Mucosa of rectum (tissue), 2 donors: ENCODE data around the gene USP15.

Experiments
- H3K27ac ChIP-seq, 2 donors: one replicate each; pipeline ENCODE4 v1.7.0; 2013; ENCODE audit warnings: inconsistent platforms in 2 of 2, low read depth in 2 of 2, low read length in 2 of 2
- H3K27me3 ChIP-seq, 2 donors: one replicate each; pipeline ENCODE4 v1.7.0; 2013; ENCODE audit warnings: low read length in 2 of 2; ENCODE audit not compliant: control insufficient read depth in 2 of 2, insufficient read depth in 2 of 2
- H3K36me3 ChIP-seq, 2 donors: one replicate each; pipeline ENCODE4 v1.7.0; 2013; ENCODE audit warnings: low read length in 2 of 2; ENCODE audit not compliant: control insufficient read depth in 2 of 2, insufficient read depth in 2 of 2
- H3K4me1 ChIP-seq, 2 donors: one replicate each; pipeline ENCODE4 v1.7.0; 2013; ENCODE audit warnings: low read length in 2 of 2, mild to moderate bottlenecking in 1 of 2; ENCODE audit not compliant: control insufficient read depth in 2 of 2, insufficient read depth in 2 of 2
- H3K4me3 ChIP-seq, 2 donors: one replicate each; pipeline ENCODE4 v1.7.0; 2013; ENCODE audit warnings: low read length in 2 of 2
- H3K9ac ChIP-seq, 2 donors: one replicate each; pipeline ENCODE4 v1.7.0; 2013; ENCODE audit warnings: low read length in 2 of 2, low read depth in 1 of 2, mild to moderate bottlenecking in 1 of 2
- H3K9me3 ChIP-seq, 2 donors: one replicate each; pipeline ENCODE4 v1.7.0; 2013; ENCODE audit warnings: low read length in 2 of 2; ENCODE audit not compliant: control insufficient read depth in 2 of 2
- donor health status: healthy.
- donor health status: Normal muscosa, but diverticular disease.

The USP15 gene

DNA sequence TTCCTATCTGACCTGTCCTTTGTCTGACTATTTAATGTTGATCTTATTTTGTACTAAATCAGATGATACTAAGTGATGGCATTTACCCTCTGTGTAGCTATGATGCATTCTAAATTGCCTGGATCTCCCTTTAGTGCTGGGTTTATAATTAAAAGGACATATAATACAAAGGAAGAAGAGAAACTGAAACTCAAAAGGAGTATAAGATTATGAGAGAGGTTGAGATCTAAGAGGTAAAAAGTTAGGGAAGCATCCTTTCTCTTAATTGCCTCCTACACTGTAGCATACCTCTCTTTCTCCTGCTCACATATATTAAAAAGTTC lies 119.5 kb downstream of the USP15 start:
- H3K27ac ChIP-seq, result no peak overlapping the region

DNA sequence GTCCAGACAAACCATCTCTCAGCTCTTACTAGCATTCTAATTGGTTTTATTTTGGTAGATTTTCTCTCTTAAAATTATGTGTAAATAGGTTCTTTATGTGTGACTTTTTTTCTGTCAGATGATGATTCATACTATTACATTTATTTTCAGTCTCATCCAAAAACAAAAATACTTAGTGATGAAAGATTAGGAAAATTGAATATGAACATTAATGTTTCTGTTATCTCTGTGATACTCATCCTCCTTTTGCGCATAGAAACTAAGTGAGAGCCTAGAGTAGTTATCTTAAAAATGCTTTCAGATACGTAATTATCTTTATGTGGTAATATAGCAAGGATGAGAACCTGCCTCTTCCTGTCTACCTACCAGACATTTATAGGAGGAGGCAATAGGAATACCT lies 122.3 kb downstream of the USP15 start:
- Histone ChIP-seq H3K4me1 (no peaks in the 10 kb centered on the region), H3K9me3 (no peaks in the 10 kb centered on the region), H3K36me3 (peaks cover 14 to 16% of the 10 kb centered on the region in 2 donors), H3K27ac (no peak overlapping the region), H3K4me3 (no peak overlapping the region), H3K9ac (no peak overlapping the region), H3K27me3 (no peaks in the 10 kb centered on the region)

More for the DNA sequence above, 119.5 kb downstream of the USP15 start:
- peaks cover 9 to 10% of the 10 kb centered on the region in 2 donors for H3K36me3 ChIP-seq
- H3K4me1 ChIP-seq, result no peaks in the 10 kb centered on the region
- no peak overlapping the region for H3K4me3 ChIP-seq
- no peaks in the 10 kb centered on the region for H3K27me3 ChIP-seq
- H3K9ac ChIP-seq, result no peak overlapping the region
- H3K9me3 ChIP-seq, result no peaks in the 10 kb centered on the region

DNA sequence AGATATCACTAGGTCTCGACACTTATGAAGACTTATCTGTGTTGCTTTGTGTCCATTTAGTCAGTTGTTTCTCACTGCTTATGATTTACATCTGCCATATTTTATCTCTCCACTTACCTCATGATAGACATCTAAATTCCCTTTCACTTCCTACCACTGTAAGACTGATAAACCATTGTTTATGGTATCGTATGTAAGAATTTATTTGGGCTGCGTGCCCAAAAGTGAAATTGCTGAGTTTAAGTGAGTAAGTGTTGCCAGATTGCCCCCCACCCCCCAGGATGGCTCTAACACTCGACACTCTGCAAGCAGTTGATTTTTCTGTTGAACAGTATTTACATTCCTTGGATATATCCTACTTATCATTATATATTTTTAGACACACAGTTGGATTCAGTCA lies 136.5 kb downstream of the USP15 start:
- Histone ChIP-seq H3K27ac (no peak overlapping the region), H3K9me3 (no peaks in the 10 kb centered on the region), H3K36me3 (peaks cover 47 to 56% of the 10 kb centered on the region in 2 donors), H3K9ac (no peak overlapping the region), H3K4me1 (no peaks in the 10 kb centered on the region), H3K4me3 (no peak overlapping the region), H3K27me3 (no peaks in the 10 kb centered on the region)

DNA sequence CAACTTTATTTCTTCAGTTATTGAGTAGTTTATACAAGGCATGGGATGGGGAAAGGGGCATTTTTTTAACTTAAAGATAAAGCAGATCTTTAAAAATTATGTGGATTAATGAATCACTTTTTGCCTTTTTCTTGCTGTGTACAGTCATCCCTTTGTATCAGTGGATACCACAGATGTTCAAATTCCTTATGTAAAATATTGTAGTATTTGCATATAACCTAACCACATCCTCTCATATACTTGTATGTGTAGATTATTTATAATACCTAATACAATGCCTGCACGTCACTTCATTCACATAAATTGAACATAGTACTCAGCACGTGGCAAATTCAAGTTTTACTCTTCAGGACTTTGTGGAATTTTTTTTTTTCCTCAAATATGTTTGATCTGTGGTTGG lies 139.9 kb downstream of the USP15 start:
- Histone ChIP-seq H3K4me1 (no peaks in the 10 kb centered on the region), H3K4me3 (no peak overlapping the region), H3K36me3 (peaks cover 40 to 56% of the 10 kb centered on the region in 2 donors), H3K9me3 (no peaks in the 10 kb centered on the region), H3K9ac (no peak overlapping the region), H3K27ac (no peak overlapping the region), H3K27me3 (no peaks in the 10 kb centered on the region)

DNA sequence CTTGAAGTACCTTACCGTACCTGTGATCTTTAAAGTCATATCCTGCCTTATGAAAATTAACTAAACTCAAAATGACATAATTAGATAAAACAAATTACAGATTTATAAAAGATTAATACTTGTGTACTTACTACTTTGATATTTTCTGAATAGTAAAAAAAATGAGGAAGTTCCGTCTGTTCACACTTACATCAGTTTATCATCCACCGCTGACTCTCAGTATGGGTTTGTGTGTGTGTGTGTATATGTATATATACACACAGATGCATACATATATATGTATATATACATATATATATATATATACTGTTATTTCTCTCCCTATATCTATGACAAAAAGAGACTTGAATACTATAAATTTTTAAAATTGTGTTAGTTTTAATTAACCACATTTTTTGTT lies 141.4 kb downstream of the USP15 start:
- Histone ChIP-seq H3K27me3 (no peaks in the 10 kb centered on the region), H3K9ac (no peak overlapping the region), H3K9me3 (no peaks in the 10 kb centered on the region), H3K4me1 (no peaks in the 10 kb centered on the region), H3K4me3 (no peak overlapping the region), H3K27ac (no peak overlapping the region), H3K36me3 (peaks cover 31 to 51% of the 10 kb centered on the region in 2 donors)

DNA sequence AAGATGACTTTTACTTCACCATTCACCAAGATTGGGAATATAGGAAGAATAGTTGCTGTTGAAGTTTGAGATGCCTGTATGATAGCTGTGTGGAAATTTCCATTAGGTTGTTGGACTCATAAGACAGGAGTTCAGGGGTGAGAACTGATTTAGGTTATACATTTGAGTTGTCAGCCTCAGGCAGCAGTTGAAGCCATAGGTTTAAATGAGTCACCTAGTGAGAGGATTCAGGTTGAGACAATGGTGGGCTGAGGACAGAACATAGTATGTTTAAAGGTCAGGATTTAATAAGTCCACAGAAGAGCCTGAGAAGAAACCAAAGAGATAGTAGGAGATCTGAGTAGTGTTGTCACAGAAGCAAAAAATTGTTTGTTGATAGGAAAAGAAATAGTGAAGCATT lies 142.8 kb downstream of the USP15 start:
- H3K27me3 ChIP-seq, result no peaks in the 10 kb centered on the region
- H3K4me3 ChIP-seq, result no peak overlapping the region
- H3K36me3 ChIP-seq, result peaks cover 27 to 46% of the 10 kb centered on the region in 2 donors
- H3K27ac ChIP-seq, result no peak overlapping the region
- H3K9me3 ChIP-seq, result no peaks in the 10 kb centered on the region
- no peak overlapping the region for H3K9ac ChIP-seq
- H3K4me1 ChIP-seq, result no peaks in the 10 kb centered on the region

DNA sequence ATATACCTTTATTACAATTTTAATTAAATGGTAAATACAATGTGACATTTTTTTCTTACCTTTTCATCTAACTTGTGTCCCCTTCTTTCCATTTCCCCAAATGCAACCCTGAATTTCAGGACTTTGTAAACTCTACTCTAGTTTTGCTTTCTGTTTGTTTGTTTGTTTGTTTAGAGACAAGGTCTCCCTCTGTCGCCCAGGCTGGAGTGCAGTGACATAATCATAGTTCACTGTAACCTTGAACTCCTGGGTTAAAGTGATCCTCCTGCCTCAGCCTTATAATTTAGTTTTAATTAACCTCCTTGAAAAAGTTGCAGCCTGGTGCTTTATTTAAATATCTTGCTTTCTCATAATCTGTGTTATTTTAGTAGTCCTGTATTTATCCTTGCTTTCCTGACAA lies 147.4 kb downstream of the USP15 start:
- Histone ChIP-seq H3K9ac (no peak overlapping the region), H3K27ac (no peak overlapping the region), H3K4me3 (no peak overlapping the region), H3K27me3 (no peaks in the 10 kb centered on the region), H3K36me3 (peaks cover 10 to 17% of the 10 kb centered on the region in 2 donors), H3K4me1 (no peaks in the 10 kb centered on the region), H3K9me3 (no peaks in the 10 kb centered on the region)

DNA sequence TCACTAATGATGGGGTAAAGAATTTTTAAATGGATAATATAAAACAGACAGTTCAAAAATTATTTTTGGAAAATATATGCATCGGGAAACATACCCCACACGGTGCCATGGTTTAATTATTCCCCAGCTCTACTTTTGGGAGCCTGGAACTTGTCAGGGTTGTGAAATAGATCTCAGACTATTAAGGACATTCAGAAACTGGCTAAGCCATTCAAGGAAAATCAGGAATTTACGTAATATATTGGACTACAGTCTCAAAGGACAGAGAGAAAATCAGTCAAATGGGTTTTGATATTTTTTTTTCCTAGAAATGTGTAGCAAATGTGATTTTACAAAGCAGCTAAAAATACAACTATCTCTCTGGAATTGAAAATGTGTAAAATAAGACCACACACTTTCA lies 148.9 kb downstream of the USP15 start:
- H3K27ac ChIP-seq, result no peak overlapping the region
- no peaks in the 10 kb centered on the region for H3K4me1 ChIP-seq
- no peaks in the 10 kb centered on the region for H3K9me3 ChIP-seq
- H3K4me3 ChIP-seq, result no peak overlapping the region
- H3K9ac ChIP-seq, result no peak overlapping the region
- H3K27me3 ChIP-seq, result no peaks in the 10 kb centered on the region
- peaks cover 2 to 7% of the 10 kb centered on the region in 2 donors for H3K36me3 ChIP-seq

DNA sequence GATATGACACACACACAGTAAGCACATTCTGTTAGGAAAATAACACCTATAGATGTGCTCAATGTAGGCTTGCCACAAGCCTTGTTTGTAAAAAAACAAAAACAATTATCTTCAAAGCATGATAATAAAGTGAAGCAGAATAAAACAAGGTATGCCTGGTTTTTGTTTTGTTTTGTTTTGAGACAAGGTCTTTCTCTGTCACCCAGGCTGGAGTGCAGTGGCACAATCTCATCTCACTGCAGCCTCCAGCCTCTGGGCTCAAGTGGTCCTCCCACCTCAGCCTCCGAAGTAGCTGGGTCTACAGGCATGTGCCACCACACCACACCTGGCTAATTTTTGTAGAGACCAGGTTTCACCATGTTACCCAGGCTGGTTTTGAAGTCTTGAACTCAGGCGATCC lies 154.0 kb downstream of the USP15 start:
- no peaks in the 10 kb centered on the region for H3K36me3 ChIP-seq
- no peaks in the 10 kb centered on the region for H3K27me3 ChIP-seq
- H3K4me1 ChIP-seq, result no peaks in the 10 kb centered on the region

DNA sequence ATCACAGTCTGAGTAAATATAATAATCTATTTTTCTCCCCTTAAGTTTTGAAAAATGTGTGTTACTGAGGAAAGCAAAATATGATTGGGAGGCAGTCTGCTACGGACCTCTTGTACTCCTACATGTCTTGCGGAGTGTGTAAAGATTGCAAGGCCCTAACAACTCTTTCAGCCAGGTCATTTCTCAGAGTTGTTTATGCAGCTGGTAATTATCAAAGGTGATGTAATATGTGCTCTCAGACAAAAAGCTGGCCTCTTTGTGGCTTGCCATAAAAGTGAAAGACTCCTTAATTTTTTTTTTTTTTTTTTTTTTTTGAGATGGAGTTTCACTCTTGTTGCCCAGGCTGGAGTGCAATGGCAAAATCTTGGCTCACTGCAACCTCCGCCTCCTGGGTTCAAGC lies 165.9 kb downstream of the USP15 start:
- no peak overlapping the region for H3K27ac ChIP-seq
- no peaks in the 10 kb centered on the region for H3K36me3 ChIP-seq
- H3K9me3 ChIP-seq, result no peaks in the 10 kb centered on the region
- H3K9ac ChIP-seq, result no peak overlapping the region
- no peak overlapping the region for H3K4me3 ChIP-seq
- H3K27me3 ChIP-seq, result no peaks in the 10 kb centered on the region
- H3K4me1 ChIP-seq, result no peaks in the 10 kb centered on the region

More for the DNA sequence above, 154.0 kb downstream of the USP15 start:
- Histone ChIP-seq H3K9me3 (peaks cover 0 to 5% of the 10 kb centered on the region in 2 donors), H3K4me3 (no peak overlapping the region), H3K9ac (no peak overlapping the region), H3K27ac (no peak overlapping the region)

DNA sequence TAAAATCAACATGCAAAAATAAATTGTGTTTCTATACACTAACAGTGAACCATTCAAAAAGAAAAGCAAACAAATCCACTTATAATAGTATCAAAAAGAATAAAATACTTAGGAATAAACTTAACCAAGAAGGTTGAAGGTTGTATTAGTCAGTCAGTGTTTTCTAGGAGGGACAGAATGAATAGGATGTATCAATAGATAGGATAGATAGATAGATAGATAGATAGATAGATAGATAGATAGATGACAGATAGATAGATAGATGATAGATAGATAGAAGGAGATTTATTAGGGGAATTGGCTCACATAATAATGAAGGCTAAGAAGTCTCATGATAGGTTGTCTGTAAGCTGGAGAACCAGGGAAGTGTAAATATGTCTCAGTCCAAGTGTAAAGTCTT lies 169.3 kb downstream of the USP15 start:
- H3K27me3 ChIP-seq, result no peaks in the 10 kb centered on the region
- H3K36me3 ChIP-seq, result no peaks in the 10 kb centered on the region
- no peak overlapping the region for H3K4me3 ChIP-seq
- H3K9ac ChIP-seq, result no peak overlapping the region
- H3K9me3 ChIP-seq, result no peaks in the 10 kb centered on the region
- H3K4me1 ChIP-seq, result no peaks in the 10 kb centered on the region
- no peak overlapping the region for H3K27ac ChIP-seq
